SK-N-SH (cell line): ENCODE results near the gene IRAK4. TPM values are rescaled to one million over a fixed set of nuclear protein-coding genes. Genes with fewer than 3 reads are reported as not detected.
A peak's percentile ranks its signal among the peaks of the same experiment; 100 is the strongest.

Source experiments
- CTCF ChIA-PET: fragments of 300-600, 350-600 bp; formaldehyde crosslinking; extraction: SDS; loops from one replicate; lab custom pipeline; 2021; lab: Yijun Ruan, JAX
- POLR2A ChIA-PET: fragments of 350-600 bp; sonication (Branson Sonifier 250); formaldehyde crosslinking; extraction: SDS; loops from one replicate; lab custom pipeline; 2020; ENCODE audit warnings: antibody characterized with exemption, inconsistent platforms; lab: Yijun Ruan, JAX
- DNase-seq: peaks from one replicate; pipeline ENCODE4 v3.0.0; 2012
- H2AFZ ChIP-seq: fragments of 200-600 bp; sonication (generic); 2 replicates; pipeline ENCODE4 v1.8.1; 2016; ENCODE audit warnings: antibody characterized with exemption, mild to moderate bottlenecking, low read depth
- H3F3A ChIP-seq: fragments of 200-600 bp; sonication (generic); replicated peaks from 2 replicates; pipeline ENCODE3; 2016; ENCODE audit warnings: antibody characterized with exemption, mild to moderate bottlenecking; ENCODE audit not compliant: insufficient read depth
- H3K27ac ChIP-seq, 2 experiments: fragments of 200-500 bp in 1 of 2; fragments of 200-600 bp in 1 of 2; sonication (Bioruptor generic) in 1 of 2; sonication (generic), shearing (Covaris generic) in 1 of 2; 2 replicates each; pipeline versions ENCODE4 v1.5.1 to v1.6.1; 2014 to 2016; ENCODE audit warnings: low read depth in 2 of 2, inconsistent platforms in 1 of 2, low read length in 1 of 2, mild to moderate bottlenecking in 1 of 2, mixed read lengths in 1 of 2
- H3K27me3 ChIP-seq: fragments of 200-600 bp; sonication (generic), shearing (Covaris generic); 2 replicates; pipeline ENCODE4 v1.6.1; 2016; ENCODE audit warnings: mixed run types; ENCODE audit not compliant: insufficient read depth
- H3K36me3 ChIP-seq, 2 experiments: fragments of 200-500 bp in 1 of 2; fragments of 200-600 bp in 1 of 2; sonication (Bioruptor generic) in 1 of 2; sonication (generic) in 1 of 2; replicated peaks in 1 of 2; 2 replicates each; pipeline versions ENCODE3 to v1.5.1; 2014 to 2016; ENCODE audit warnings: low read length in 1 of 2, mild to moderate bottlenecking in 1 of 2; ENCODE audit not compliant: insufficient read depth in 2 of 2, control insufficient read depth in 1 of 2
- H3K4me1 ChIP-seq, 2 experiments: fragments of 200-500 bp in 1 of 2; fragments of 200-600 bp in 1 of 2; sonication (Bioruptor generic) in 1 of 2; sonication (generic), shearing (Covaris generic) in 1 of 2; 2 replicates each; pipeline versions ENCODE4 v1.5.1 to v1.6.1; 2014 to 2016; ENCODE audit warnings: low read depth in 1 of 2, low read length in 1 of 2, mixed run types in 1 of 2; ENCODE audit not compliant: insufficient read depth in 2 of 2, control insufficient read depth in 1 of 2
- H3K4me2 ChIP-seq: fragments of 200-600 bp; sonication (generic), shearing (Covaris generic); 2 replicates; pipeline ENCODE4 v1.6.1; 2017; ENCODE audit warnings: mixed run types
- H3K4me3 ChIP-seq, 2 experiments: fragments of 200-500 bp in 1 of 2; fragments of 200-600 bp in 1 of 2; sonication (Bioruptor generic) in 1 of 2; sonication (generic), shearing (Covaris generic) in 1 of 2; 2 replicates each; pipeline versions ENCODE4 v1.5.1 to v1.8.1; 2014 to 2016; ENCODE audit warnings: low read depth in 2 of 2, inconsistent platforms in 1 of 2, low read length in 1 of 2, mild to moderate bottlenecking in 1 of 2, mixed read lengths in 1 of 2, moderate library complexity in 1 of 2
- H3K79me2 ChIP-seq: fragments of 200-600 bp; sonication (generic); 2 replicates; pipeline ENCODE4 v1.8.1; 2017; ENCODE audit warnings: mild to moderate bottlenecking; ENCODE audit not compliant: insufficient read depth
- H3K9ac ChIP-seq: fragments of 200-600 bp; sonication (generic); 2 replicates; pipeline ENCODE4 v1.6.1; 2017; ENCODE audit warnings: mixed run types
- H3K9me2 ChIP-seq: fragments of 200-600 bp; sonication (generic); 2 replicates; pipeline ENCODE4 v1.6.1; 2017; ENCODE audit warnings: mixed run types
- H3K9me3 ChIP-seq: fragments of 200-600 bp; sonication (generic); 2 replicates; pipeline ENCODE4 v1.6.1; 2017; ENCODE audit warnings: mixed run types, mild to moderate bottlenecking, moderate library complexity
- H4K20me1 ChIP-seq: fragments of 200-600 bp; sonication (generic); 2 replicates; pipeline ENCODE4 v1.6.1; 2017; ENCODE audit warnings: mild to moderate bottlenecking, mixed run types; ENCODE audit not compliant: insufficient read depth
- ELF1 ChIP-seq: IDR thresholded peaks from 2 replicates; pipeline ENCODE4 v1.4.0; 2012
- FOSL2 ChIP-seq: IDR thresholded peaks from 2 replicates; pipeline ENCODE4 v1.4.0; 2012; ENCODE audit warnings: low read depth, mild to moderate bottlenecking, moderate library complexity, borderline replicate concordance
- FOXJ3 ChIP-seq: sonication (generic); formaldehyde crosslinking; IDR thresholded peaks from 2 replicates; pipeline ENCODE4 v1.5.1; 2020; ENCODE audit warnings: mild to moderate bottlenecking, missing genetic modification reagents
- GATA2 ChIP-seq: sonication (generic); formaldehyde crosslinking; IDR thresholded peaks from 2 replicates; pipeline ENCODE4 v1.5.0; 2020; ENCODE audit warnings: mild to moderate bottlenecking, missing genetic modification reagents
- MXI1 ChIP-seq: IDR thresholded peaks from 2 replicates; pipeline ENCODE4 v1.6.1; 2012; ENCODE audit warnings: mild to moderate bottlenecking, low read depth, low read length, improper control_type of control experiment
- NFIC ChIP-seq: IDR thresholded peaks from 2 replicates; pipeline ENCODE4 v1.4.0; 2012; ENCODE audit warnings: borderline replicate concordance
- NRF1 ChIP-seq: IDR thresholded peaks from 2 replicates; pipeline ENCODE4 v1.6.1; 2012; ENCODE audit warnings: low read depth, mild to moderate bottlenecking, low read length
- POLR2AphosphoS5 ChIP-seq: IDR thresholded peaks from 2 replicates; pipeline ENCODE4 v1.6.1; 2012; ENCODE audit warnings: low read depth, low read length
- RCOR1 ChIP-seq: fragments of 150-350 bp; IDR thresholded peaks from 2 replicates; pipeline ENCODE4 v1.6.1; 2017; ENCODE audit warnings: antibody characterized with exemption, low read length
- RFX5 ChIP-seq: IDR thresholded peaks from 2 replicates; pipeline ENCODE4 v1.6.1; 2012; ENCODE audit warnings: mild to moderate bottlenecking, improper control_type of control experiment, low read length
- SMC3 ChIP-seq: IDR thresholded peaks from 2 replicates; pipeline ENCODE4 v1.6.1; 2012; ENCODE audit warnings: low read depth, low read length, improper control_type of control experiment
- TAF1 ChIP-seq: IDR thresholded peaks from 2 replicates; pipeline ENCODE4 v1.6.1; 2012; ENCODE audit warnings: low read depth, mild to moderate bottlenecking, low read length, moderate library complexity, borderline replicate concordance
- WGBS: methylation state at CpG from one replicate; pipeline ENCODE4 v1.1.6; 2017; ENCODE audit warnings: low lambda C conversion rate; 5-methylcytosine and 5-hydroxymethylcytosine counted together
- polyA plus RNA-seq, 3 experiments: library from polyadenylated mRNA; depleted of rRNA; stranded (reverse); fragments of >200 nt; gene quantifications; 2 replicates each; pipeline ENCODE4 v1.2.3, GENCODE V29; 2012
- TF ChIP-seq, protein P1 (sequence below): fragments of 200-600 bp; sonication (generic); IDR thresholded peaks from 2 replicates; pipeline ENCODE4 v1.6.1; 2017; ENCODE audit warnings: antibody characterized with exemption, mild to moderate bottlenecking, moderate library complexity

The IRAK4 gene
- polyA plus RNA-seq, 1 of the 3 experiments (the other 2 are of a cell fraction): 5.1 TPM

DNA sequence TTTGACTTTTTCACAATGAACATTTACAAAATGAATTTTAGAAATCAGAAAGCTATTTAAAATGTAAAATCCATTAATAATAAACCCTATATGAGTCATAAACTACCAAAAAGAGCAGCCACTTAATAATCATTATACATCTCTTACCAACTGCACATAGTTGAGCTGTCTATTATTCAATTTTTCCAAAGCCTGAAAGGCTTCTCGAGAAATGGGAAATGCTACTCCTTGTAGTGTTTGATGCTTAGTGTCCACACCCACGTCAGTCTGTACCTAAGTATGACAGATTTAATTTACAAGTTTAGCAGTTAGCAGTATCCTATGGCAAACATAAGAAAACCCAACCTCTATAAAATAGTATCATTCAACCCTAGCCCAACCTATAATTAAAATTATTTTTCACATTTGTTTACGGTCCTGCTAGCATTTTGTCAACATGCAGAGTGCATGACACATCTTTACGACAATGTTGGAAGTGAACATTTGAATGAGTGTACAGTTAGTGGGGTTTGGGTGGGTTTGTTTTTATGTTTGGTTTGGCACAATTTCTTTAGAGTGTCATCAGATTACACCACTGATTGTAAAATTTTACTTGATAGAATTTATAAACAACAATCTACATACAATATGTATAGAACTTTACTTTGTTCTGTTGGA lies 38.9 kb downstream of the IRAK4 start:
- Histone ChIP-seq H3K9me2 (no peaks in the 10 kb centered on the region), H3K36me3 (peaks cover 74 to 84% of the 10 kb centered on the region in 2 experiments), H3K79me2 (peaks cover 22% of the 10 kb centered on the region; the same call in 1 of the 2 replicates), H3K4me2 (no peak overlapping the region), H3K27me3 (no peaks in the 10 kb centered on the region), H3K4me3 (no peak overlapping the region), H3K9ac (no peak overlapping the region), H3K4me1 (no peaks in the 10 kb centered on the region; a peak in 1 of 4 replicates), H3K27ac (no peak overlapping the region), H3K9me3 (no peaks in the 10 kb centered on the region), H3F3A (peaks cover 13% of the 10 kb centered on the region), H2AFZ (no peak overlapping the region), H4K20me1 (no peaks in the 10 kb centered on the region)
- TF ChIP-seq FOXJ3 (CRISPR knock-in tag): no peak
- TF ChIP-seq POLR2AphosphoS5: no peak
- TF ChIP-seq RFX5: no peak
- no peak for TF ChIP-seq FOSL2
- TF ChIP-seq NFIC: no peak
- TF ChIP-seq TAF1: no peak
- no peak for DNase-seq
- ChIA-PET POLR2A (no interaction called here), CTCF (interaction anchor here (0.6 to 5.0 kb wide), 2 partner anchors 21 to 85 kb away, joined by 3 to 15 read pairs; no protein-coding TSS in a partner anchor)
- 86% methylated on average over 4 of the region's 4 CpGs for WGBS

DNA sequence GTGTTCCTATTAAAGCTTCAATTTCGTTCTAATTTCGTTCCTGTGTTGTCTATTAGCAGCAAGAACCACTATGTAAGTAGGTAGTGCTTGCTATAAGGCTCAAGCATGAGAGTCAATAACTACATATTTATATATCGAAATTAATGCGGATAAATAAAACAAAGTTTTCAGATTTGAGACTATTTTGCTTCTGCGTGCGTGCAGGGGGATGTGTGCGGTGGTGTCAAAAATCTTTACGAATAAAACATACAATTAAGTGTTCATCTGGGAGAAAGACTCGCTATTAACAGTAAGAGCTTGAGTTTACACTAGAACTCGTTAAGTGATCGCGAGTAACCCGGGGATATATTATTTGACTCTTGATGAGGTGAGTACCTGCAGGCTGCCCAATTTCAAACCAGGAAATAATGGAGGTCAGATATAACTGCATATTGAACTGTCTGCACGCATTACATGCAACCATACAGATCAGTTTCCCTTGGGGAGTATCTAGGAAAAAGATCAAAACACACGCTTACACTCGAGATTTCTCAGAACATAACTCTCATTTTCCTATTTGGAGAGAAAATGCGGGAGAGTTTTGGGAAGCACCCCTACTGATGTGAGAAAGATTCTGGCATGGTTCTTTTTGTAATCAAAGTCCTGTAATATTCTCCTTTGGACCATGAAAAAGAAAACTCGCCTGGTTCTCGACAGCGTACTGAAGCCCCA lies 46.6 kb downstream of the IRAK4 start:
- peak; percentile 23 for DNase-seq
- H3K9ac ChIP-seq: peak overlapping the region; percentile 93
- no peak for TF ChIP-seq ELF1
- TF ChIP-seq, protein P1, sequence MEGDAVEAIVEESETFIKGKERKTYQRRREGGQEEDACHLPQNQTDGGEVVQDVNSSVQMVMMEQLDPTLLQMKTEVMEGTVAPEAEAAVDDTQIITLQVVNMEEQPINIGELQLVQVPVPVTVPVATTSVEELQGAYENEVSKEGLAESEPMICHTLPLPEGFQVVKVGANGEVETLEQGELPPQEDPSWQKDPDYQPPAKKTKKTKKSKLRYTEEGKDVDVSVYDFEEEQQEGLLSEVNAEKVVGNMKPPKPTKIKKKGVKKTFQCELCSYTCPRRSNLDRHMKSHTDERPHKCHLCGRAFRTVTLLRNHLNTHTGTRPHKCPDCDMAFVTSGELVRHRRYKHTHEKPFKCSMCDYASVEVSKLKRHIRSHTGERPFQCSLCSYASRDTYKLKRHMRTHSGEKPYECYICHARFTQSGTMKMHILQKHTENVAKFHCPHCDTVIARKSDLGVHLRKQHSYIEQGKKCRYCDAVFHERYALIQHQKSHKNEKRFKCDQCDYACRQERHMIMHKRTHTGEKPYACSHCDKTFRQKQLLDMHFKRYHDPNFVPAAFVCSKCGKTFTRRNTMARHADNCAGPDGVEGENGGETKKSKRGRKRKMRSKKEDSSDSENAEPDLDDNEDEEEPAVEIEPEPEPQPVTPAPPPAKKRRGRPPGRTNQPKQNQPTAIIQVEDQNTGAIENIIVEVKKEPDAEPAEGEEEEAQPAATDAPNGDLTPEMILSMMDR: no peak
- TF ChIP-seq POLR2AphosphoS5: no peak
- TF ChIP-seq RCOR1: no peak
- no peak for TF ChIP-seq GATA2
- no peak for TF ChIP-seq SMC3
- no peak for TF ChIP-seq NRF1
- no peak for TF ChIP-seq MXI1
- H3K9me3 ChIP-seq: no peaks in the 10 kb centered on the region
- H3K36me3 ChIP-seq: peaks cover 39% of the 10 kb centered on the region in 2 experiments
- peak overlapping the region; percentile 95 to 98 for H3K27ac ChIP-seq
- no peaks in the 10 kb centered on the region for H3K27me3 ChIP-seq
- peak overlapping the region; percentile 94 to 96 for H3K4me3 ChIP-seq
- peak overlapping the region; percentile 76 for H3K4me2 ChIP-seq
- H3F3A ChIP-seq: peaks cover 3% of the 10 kb centered on the region
- peak overlapping the region; percentile 69 for H2AFZ ChIP-seq
- ChIA-PET CTCF (interaction anchor here (0.7 to 2.7 kb wide), 12 partner anchors 10 to 1390 kb away, joined by 3 to 22 read pairs (median 5); partner anchors contain the start of gene TMEM117), POLR2A (interaction anchor here (1.0 to 2.5 kb wide), 5 partner anchors 15 to 46 kb away, joined by 3 to 16 read pairs (median 3); partner anchors contain the start of gene TMEM117)
- H3K79me2 ChIP-seq: peaks cover 50% of the 10 kb centered on the region
- peaks cover 18% of the 10 kb centered on the region for H4K20me1 ChIP-seq
- WGBS: 4% methylated on average over 20 of the region's 20 CpGs
- H3K9me2 ChIP-seq: no peaks in the 10 kb centered on the region
- peaks cover 0 to 11% of the 10 kb centered on the region in 2 experiments; a peak in 2 of 4 replicates for H3K4me1 ChIP-seq
